SK-N-SH (cell line): ENCODE measurements around the gene WLS.

Experiments used
- CTCF ChIP-seq: fragments of 200-600 bp; sonication (generic); IDR thresholded peaks from 2 replicates; pipeline ENCODE4 v1.6.1; 2017; ENCODE audit warnings: antibody characterized with exemption, mild to moderate bottlenecking, moderate library complexity
- IRF3 ChIP-seq: fragments of 150-350 bp; IDR thresholded peaks from 2 replicates; pipeline ENCODE4 v1.6.1; 2016; ENCODE audit warnings: mild to moderate bottlenecking, low read depth, low read length
- MEF2A ChIP-seq: IDR thresholded peaks from 2 replicates; pipeline ENCODE4 v1.4.0; 2012; ENCODE audit warnings: low read depth, borderline replicate concordance
- NRF1 ChIP-seq: IDR thresholded peaks from 2 replicates; pipeline ENCODE4 v1.6.1; 2012; ENCODE audit warnings: low read depth, mild to moderate bottlenecking, low read length
- POLR2AphosphoS5 ChIP-seq: IDR thresholded peaks from 2 replicates; pipeline ENCODE4 v1.6.1; 2012; ENCODE audit warnings: low read depth, low read length
- TAF1 ChIP-seq: IDR thresholded peaks from 2 replicates; pipeline ENCODE4 v1.6.1; 2012; ENCODE audit warnings: low read depth, mild to moderate bottlenecking, low read length, moderate library complexity, borderline replicate concordance
- TF ChIP-seq, protein P1 (sequence below): IDR thresholded peaks from 2 replicates; pipeline ENCODE4 v1.4.0; 2012; ENCODE audit warnings: low read depth, borderline replicate concordance
- TF ChIP-seq, protein P2 (sequence below): IDR thresholded peaks from 2 replicates; pipeline ENCODE4 v1.4.0; 2012; ENCODE audit warnings: low read depth

GRCh38 chr1:68147534-68148171 is 84.7 kb downstream of the WLS start:
- TF ChIP-seq POLR2AphosphoS5 (no peak), MEF2A (no peak), NRF1 (no peak), CTCF (no peak), IRF3 (no peak), TAF1 (no peak)
- TF ChIP-seq, protein P1, sequence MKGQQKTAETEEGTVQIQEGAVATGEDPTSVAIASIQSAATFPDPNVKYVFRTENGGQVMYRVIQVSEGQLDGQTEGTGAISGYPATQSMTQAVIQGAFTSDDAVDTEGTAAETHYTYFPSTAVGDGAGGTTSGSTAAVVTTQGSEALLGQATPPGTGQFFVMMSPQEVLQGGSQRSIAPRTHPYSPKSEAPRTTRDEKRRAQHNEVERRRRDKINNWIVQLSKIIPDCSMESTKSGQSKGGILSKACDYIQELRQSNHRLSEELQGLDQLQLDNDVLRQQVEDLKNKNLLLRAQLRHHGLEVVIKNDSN: no peak
- TF ChIP-seq, protein P2, sequence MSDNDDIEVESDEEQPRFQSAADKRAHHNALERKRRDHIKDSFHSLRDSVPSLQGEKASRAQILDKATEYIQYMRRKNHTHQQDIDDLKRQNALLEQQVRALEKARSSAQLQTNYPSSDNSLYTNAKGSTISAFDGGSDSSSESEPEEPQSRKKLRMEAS: no peak
